BE2C (cell line): ENCODE data around the gene SLC13A5.
A peak's percentile ranks its signal among the peaks of the same experiment; 100 is the strongest.
"Not testable (repeated sequence)": the region's sequence is repeated elsewhere in the genome, so short reads cannot be mapped to it uniquely, and the experiment has no call there.

Experiments
- DNase-seq: peaks from one replicate; pipeline ENCODE4 v3.0.0-alpha.2; 2020
- H3K27me3 ChIP-seq: fragments of 250-450 bp; sonication (Bioruptor Pico); 2 replicates; pipeline ENCODE4 v1.5.1; 2020; ENCODE audit warnings: mild to moderate bottlenecking
- H3K36me3 ChIP-seq: fragments of 250-450 bp; sonication (Bioruptor Pico); 2 replicates; pipeline ENCODE4 v1.5.1; 2020; ENCODE audit warnings: mild to moderate bottlenecking
- H3K4me1 ChIP-seq: fragments of 250-450 bp; sonication (Bioruptor Pico); 2 replicates; pipeline ENCODE4 v1.5.1; 2020
- H3K4me3 ChIP-seq: 2 replicates; pipeline ENCODE4 v1.5.1; 2011; ENCODE audit warnings: low read depth, low read length
- H3K9me3 ChIP-seq: fragments of 250-450 bp; sonication (Bioruptor Pico); 2 replicates; pipeline ENCODE4 v1.5.1; 2020
- CTCF ChIP-seq: IDR thresholded peaks from 2 replicates; pipeline ENCODE4 v1.5.1; 2012; ENCODE audit warnings: mild to moderate bottlenecking, low read depth, low read length

SLC13A5 gene

DNA sequence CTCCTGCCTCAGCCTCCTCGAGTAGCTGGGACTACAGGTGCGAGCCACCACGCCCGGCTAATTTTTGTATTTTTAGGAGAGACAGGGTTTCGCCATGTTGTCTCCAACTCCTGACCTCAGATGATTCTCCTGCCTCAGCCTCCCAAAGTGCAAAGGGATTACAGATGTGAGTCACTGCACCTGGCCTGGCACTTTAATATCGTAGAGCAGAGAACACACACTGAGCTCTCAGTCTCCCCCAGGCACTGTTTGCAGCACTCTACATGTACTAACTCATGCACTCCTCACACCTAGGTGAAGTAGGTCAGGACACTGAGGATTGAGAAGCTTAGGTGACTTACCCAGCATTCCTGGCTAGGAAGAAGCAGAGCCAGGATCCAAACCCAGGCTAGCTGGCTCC, 46.6 kb downstream of the SLC13A5 start:
- no peak for TF ChIP-seq CTCF
- H3K9me3 ChIP-seq, result no peaks in the 10 kb centered on the region
- no peaks in the 10 kb centered on the region for H3K36me3 ChIP-seq
- peaks cover 3% of the 10 kb centered on the region; the same call in 1 of the 2 replicates for H3K27me3 ChIP-seq
- no peak overlapping the region for H3K4me3 ChIP-seq
- DNase-seq, result no peak
- no peaks in the 10 kb centered on the region for H3K4me1 ChIP-seq

GRCh38 chr17:6666077-6666521, 47.1 kb downstream of the SLC13A5 start:
- H3K27me3 ChIP-seq, result peaks cover 3% of the 10 kb centered on the region; the same call in 1 of the 2 replicates
- peak; percentile 56 for DNase-seq
- no peak overlapping the region for H3K4me3 ChIP-seq
- TF ChIP-seq CTCF, result peak; percentile 80
- no peaks in the 10 kb centered on the region for H3K9me3 ChIP-seq
- H3K36me3 ChIP-seq, result no peaks in the 10 kb centered on the region
- H3K4me1 ChIP-seq, result no peaks in the 10 kb centered on the region

DNA sequence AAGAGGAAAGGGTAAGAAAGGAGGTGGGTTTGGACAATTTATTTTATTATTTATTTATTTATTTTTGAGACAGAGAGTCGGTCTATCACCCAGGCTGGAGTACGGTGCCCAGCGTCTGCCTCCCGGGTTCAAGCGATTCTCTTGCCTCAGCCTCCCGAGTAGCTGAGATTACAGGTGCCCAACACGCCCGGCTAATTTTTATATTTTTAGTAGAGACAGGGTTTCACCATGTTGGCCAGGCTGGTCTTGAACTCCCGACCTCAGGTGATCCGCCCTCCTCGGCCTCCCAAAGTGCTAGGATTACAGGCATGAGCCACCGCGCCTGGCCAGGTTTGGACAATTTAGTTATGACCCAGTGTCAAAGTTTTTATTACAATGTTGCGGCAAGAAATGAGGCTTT, 50.0 kb downstream of the SLC13A5 start:
- H3K36me3 ChIP-seq, DNase-seq, H3K4me1 ChIP-seq, H3K4me3 ChIP-seq, H3K9me3 ChIP-seq, H3K27me3 ChIP-seq: not testable (repeated sequence)

DNA sequence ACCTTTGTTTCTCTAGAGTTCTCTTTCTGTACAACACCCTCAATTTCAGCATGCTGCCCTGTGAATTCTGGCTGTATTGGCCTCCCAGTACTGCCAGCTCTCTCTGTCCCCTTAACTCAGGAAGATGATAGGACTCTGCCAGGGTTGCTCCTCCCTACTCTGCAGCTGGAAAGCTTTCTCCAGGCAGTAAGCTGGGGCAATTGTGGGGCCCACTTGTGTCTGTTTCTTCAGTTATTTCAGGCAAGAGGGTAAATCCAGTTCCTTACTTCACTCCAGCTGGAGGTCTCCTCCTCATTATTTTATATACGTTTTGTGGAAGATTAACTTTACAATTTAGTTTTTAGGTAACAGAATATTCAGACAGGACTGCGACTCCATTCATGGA, 51.7 kb downstream of the SLC13A5 start:
- Histone ChIP-seq H3K4me3 (no peak overlapping the region), H3K9me3 (no peaks in the 10 kb centered on the region), H3K4me1 (no peaks in the 10 kb centered on the region), H3K27me3 (0 out of 2 replicates have a peak, but pooled peaks cover 3% of the 10 kb centered on the region), H3K36me3 (no peaks in the 10 kb centered on the region)
- no peak for TF ChIP-seq CTCF
- no peak for DNase-seq

DNA sequence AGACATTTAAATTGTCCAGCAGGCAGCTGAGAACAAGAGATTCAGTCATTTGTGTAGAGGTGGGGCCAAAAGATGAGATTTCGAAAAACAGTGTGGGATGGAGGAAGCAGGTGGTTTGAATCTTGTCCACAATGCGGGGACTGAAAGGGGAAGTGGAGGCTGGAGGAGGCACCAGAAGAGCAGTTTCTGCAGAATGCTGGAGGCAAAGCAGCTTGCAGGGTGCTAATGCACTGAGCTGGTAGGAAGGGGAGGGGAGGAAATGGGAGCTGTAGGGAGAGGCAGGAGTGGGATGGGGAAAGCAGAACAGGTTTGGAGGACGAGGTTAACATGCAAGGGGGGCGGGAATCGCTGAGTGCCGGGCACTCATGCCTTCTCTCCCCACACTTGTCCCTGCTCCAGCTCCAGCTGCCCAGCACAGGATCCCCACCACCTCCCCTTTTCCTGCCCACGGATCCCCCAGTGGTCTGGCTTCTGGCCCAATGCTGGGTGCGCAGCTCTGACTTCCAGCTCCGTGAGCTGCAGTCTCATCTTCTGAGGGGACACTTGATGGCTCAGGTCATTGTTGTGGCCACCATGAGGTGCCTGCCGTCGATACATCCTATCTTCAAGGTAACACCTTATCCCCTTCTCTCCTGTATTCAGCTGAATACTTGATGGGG, 52.2 kb downstream of the SLC13A5 start:
- H3K4me1 ChIP-seq, result no peaks in the 10 kb centered on the region
- no peaks in the 10 kb centered on the region for H3K9me3 ChIP-seq
- DNase-seq, result no peak
- no peak for TF ChIP-seq CTCF
- no peaks in the 10 kb centered on the region for H3K36me3 ChIP-seq
- no peak overlapping the region for H3K4me3 ChIP-seq
- H3K27me3 ChIP-seq, result 0 out of 2 replicates have a peak, but pooled peaks cover 3% of the 10 kb centered on the region

GRCh38 chr17:6660101-6660500, 53.1 kb downstream of the SLC13A5 start:
- DNase-seq, result no peak
- no peak for TF ChIP-seq CTCF
- Histone ChIP-seq H3K27me3 (0 out of 2 replicates have a peak, but pooled peaks cover 3% of the 10 kb centered on the region), H3K36me3 (no peaks in the 10 kb centered on the region), H3K4me1 (no peaks in the 10 kb centered on the region), H3K9me3 (no peaks in the 10 kb centered on the region), H3K4me3 (no peak overlapping the region)

DNA sequence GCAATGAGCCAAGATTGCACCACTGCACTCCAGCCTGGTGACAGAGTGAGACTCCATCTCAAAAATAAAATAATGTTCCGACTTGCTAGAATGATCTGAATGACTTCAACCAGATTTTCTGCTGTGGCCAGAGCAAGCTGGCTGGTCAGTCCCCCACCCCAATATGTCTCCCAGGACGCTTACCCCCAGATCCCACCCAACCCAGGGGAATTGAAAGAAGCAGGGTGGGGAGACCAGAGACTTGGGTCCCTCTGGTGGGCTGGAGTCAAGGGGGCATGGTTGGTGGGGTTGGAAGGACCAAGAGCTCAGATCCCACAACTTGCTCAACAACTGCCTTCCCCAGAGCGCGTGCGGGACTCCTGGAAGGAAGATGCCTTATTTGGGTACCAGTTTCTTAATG, 54.8 kb downstream of the SLC13A5 start:
- not testable (repeated sequence) for H3K4me3 ChIP-seq, DNase-seq, H3K4me1 ChIP-seq, H3K9me3 ChIP-seq, H3K27me3 ChIP-seq, H3K36me3 ChIP-seq
